HG03432 (cell line): ENCODE measurements around the gene ARHGEF39.

ENCODE experiments used
- ATAC-seq: cut with Tn5 transposase; IDR thresholded peaks from one replicate; pipeline ENCODE4 v1.9.1; 2021; ENCODE audit warnings: mild to moderate bottlenecking, moderate library complexity; ENCODE audit not compliant: unreplicated experiment

ARHGEF39 gene, protein sequence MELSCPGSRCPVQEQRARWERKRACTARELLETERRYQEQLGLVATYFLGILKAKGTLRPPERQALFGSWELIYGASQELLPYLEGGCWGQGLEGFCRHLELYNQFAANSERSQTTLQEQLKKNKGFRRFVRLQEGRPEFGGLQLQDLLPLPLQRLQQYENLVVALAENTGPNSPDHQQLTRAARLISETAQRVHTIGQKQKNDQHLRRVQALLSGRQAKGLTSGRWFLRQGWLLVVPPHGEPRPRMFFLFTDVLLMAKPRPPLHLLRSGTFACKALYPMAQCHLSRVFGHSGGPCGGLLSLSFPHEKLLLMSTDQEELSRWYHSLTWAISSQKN

DNA sequence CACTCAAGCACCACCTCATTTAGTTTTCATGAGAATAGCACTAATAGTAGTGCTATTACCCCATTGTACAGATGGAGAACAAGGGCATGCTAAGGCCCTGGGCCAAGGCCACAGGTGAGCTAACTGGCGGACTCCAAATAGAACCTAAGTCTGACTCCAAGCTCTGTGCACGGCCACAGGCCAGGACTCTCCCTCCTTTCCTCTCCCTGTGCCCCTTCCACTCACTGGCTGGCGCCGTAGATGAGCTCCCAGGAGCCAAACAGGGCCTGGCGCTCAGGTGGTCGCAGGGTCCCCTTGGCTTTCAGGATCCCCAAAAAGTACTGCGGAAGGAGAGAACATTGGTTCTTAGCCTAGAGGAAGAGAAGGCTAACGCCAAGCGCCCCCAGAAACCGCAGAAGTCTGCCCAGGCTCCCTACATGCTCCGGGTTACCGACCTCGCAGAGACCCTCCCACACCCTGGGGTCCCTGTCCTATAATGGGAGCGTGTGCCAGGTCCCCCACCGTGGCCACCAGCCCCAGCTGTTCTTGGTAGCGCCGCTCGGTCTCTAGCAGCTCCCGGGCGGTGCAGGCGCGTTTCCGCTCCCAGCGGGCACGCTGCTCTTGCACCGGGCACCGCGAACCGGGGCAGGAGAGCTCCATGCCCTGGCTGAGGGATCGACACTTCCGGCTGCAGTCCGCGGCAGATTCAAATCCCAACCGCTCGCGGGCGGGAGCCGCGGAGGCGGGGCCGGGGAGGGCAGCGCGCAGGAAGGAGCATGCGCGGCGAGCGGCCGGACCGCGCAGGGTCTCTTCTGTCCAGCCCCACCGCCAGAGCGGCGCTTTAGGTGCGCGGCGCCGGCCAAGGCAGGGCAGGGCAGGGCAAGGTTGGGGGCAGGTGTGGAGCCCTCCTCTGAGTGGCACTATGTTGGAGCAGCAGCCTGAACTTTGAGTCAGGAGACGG, at the start of gene ARHGEF39:
Gene ARHGEF39, minus strand, starts transcription at position 665 of the 940 bp plus-strand sequence. Its CDS starts 26 bp downstream, at position 639.
- ATAC-seq: peak; percentile 86

- no peak for ATAC-seq
Observed at GRCh38 chr9:35714123-35714522, 49.1 kb upstream of the ARHGEF39 start.

DNA sequence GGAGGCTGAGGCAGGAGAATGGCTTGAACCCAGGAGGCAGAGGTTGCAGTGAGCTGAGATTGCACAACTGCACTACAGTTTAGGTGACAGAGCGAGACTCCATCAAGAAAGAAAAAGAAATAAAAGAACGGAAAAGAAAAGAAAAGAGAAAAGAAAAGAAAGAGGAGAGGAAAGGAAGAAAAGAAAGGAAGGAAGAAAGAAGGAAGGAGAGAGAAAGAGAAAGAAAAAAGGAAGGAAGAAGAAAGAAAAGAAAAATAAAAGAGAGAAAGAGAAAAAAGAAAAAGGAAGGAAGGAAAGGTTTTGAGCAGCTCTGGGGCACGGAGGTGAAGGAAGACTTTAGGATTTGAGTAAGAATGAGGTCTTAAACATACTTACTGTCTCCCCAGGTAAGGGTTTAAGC, 48.6 kb upstream of the ARHGEF39 start:
- ATAC-seq: no peak

DNA sequence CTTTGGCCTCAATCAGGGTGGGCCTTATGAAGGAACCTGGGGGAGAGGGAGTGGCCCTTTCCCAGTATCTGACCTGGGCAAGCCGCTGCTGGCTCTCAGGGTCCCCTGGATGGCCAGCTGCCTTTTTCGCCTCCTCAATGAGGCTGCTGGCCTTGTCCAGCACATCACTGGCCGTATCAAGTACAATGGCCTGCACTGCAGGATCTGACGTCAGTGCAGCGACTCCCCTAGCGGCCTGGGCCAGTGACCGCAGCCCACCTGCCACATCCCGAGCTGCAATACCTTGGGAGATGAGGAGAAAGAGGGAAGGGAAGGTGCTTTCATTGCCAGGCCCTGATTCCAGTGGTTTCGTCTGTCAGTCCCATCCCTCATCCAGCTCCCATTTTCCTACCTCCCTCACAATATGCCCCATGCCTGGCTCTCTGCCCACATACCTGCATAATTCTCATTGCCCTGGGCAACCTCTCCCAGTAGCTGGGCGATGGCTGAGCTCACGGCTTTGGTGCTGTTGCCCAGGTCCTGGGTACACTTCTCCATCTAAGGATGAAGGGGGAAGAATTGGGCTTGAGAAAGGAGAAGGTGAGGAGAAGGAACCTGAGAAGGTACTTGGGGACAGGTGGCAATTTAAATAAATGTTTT, 47.9 kb upstream of the ARHGEF39 start:
- no peak for ATAC-seq

DNA sequence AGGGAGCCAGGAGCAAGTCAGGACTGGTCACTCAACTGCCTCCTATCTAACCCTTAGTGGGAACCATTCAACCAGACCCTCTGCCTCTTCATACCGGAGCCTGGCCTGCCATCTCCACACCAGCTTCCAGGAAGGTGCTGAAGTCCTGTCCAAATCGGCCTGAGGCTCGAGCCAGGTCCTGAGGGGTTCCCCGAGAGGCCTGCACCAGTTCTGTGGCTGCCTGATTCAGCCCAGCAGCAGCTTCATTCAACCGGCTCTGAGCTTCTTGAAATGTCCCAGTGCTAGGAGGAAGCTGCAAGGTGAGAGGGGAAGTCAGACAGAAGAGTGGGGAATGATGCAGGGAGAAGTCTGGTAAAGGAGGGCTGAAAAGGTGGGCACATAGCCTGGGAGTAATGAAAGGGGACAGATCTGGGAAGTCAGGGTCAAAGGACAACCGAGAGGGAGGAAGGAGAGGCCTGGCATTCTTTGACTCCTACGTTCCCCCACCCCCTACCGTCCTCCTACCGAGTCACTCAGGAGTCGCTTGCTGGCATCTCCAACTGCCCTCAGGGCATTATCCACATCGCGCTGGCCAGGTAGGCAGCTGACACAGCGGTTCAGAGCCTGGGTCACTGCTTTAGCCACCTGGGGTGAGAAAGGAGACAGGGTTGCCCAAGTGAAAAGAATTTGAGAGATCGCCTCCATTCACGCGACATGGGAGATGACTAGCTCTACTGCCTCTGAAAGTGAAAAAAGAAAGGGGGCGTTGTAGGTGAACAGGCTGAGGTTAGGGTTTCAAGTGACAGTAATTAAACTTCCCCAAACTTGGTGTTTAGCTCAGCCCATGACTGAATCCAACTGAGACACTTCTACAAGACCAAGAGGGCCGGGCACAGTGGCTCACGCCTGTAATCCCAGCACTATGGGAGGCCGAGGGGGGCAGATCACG, 46.8 kb upstream of the ARHGEF39 start:
- ATAC-seq: no peak

GRCh38 chr9:35710818-35711500, 46.0 kb upstream of the ARHGEF39 start:
- no peak for ATAC-seq

DNA sequence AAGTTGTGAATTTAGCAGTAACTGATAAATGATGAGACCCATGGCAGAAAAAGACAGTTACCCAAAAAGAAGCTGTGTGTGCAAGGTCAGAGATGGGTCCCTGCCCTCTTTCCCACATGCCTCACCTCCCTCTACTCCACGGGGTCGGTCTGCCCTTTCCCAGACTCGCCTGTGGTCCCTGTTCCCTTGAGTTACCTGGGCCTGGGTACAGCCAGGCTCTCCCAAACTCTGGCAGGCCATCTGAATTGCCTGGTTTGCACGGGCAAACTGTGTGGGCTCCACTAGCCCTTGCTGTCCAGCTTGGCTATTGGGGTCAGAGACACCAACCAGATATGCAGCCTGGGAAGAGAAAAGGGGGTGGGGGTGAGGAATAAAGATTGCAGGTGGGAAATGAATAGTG, 43.2 kb upstream of the ARHGEF39 start:
- ATAC-seq: no peak

DNA sequence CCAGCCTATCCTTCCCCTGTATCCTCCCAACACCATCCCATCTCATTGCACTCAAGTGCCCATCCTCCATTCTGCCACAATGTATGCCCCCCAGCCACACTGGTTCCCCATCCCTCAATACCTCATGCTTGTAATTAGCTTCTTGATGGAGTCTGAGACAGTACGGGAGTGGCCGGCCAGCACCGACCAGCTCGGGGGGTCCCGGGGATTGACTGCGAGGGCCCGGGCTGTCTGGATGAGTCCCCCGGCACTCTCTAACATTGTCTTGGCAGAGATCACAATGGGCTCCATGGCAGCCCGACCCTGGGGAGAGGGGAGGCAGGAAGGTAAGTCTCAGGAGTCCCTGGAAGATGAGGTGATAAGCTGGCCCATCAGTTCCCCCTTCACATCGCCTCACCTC, 42.0 kb upstream of the ARHGEF39 start:
- ATAC-seq: no peak

GRCh38 chr9:35705836-35706430, 40.9 kb upstream of the ARHGEF39 start:
- ATAC-seq: no peak

DNA sequence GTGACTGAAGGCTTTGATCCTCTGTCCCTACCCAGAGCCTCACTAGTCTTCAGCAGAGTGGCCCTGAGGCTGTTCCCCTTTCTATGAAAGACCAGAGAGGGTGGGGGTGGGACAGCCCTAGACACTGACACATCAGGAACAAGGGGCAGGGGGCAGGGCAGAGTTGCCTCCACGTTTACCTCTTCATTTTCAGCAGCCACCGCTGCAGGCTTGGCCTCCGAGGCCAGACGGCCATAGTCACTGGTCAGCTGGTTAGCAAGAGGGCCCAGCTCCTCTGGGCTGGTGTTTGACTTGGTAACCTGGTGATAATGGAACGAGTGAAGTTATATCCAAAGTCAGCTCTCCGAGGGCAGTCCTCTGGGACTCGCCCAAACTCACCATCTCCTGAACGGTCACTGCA, 40.4 kb upstream of the ARHGEF39 start:
- ATAC-seq: no peak

- ATAC-seq: no peak
Observed at GRCh38 chr9:35703906-35704672, 39.1 kb upstream of the ARHGEF39 start.

DNA sequence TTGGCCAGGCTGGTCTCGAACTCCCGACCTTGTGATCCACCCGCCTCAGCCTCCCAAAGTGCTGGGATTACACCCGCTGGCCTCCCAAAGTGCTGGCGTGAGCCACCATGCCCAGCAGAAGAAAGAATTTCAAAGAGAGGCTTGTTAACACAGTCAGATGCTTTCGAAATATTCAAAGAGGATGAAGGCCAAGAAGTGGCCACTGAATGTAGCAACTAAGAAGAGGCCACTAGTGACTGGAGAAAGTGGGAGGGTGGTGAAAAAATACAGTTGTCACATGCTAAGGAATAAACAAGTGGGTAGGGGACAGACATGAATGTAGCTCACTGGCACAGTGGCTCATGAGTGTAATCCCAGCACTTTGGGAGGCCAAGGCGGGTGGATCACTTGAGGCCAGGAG, 37.7 kb upstream of the ARHGEF39 start:
- ATAC-seq: no peak

DNA sequence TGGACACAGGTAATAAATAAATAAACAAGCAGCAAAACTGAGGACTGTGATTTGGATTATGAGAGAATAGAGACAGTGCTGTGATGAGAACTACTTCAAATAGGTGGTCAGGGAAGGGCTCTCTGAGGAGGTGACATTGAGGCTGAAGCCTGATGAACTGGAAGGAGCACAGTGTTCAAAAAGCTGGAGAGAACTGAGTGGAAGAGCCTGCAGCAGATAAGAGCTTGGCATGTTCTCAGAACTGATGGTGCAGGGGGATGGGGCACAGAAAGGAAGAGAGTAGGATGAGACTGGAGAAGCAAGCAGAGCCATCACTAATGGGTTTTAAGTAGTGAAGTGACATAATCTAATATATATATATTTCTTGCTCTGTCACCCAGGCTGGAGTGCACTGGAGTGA, 35.9 kb upstream of the ARHGEF39 start:
- no peak for ATAC-seq

DNA sequence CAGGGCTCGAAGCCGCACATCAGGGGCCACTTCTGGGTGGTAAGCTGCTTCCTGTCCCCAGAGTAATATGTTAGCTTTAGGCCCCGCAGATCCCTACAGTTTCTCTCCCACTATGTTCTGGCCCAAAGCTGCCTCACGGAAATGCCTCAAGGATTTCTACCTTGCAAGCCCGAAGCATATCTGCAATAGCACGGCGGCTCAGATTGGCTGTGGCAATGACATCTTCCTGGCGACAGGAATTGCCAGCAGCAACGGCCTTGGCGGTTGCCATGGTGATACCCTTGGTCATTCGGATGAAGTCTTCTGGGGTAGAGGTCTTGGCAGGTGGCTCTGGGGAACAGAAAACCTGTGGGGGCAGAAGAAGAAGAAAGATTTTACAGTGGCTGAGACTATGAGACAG, 35.0 kb upstream of the ARHGEF39 start:
- ATAC-seq: no peak

- ATAC-seq: no peak
Observed at GRCh38 chr9:35698231-35698630, 33.2 kb upstream of the ARHGEF39 start.

DNA sequence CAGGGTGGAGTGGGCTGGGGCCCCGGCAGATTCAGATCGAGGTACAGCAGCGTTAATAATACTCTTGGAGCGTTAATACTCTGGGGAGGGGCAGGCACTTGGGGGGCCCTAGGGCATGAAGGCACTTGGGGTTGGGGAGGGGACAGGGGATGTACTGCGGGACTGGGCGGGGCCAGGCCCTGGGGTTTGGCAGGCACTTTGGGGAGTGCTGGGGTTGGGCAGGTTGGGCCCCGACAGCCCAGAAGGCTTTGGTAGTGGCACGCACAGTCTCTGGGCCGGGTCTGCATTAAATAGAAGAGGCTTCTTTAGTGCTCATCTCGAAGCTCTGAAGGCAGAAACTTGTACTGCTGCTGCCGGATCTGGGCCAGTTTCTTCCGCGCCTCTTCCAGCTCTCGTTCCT, 32.5 kb upstream of the ARHGEF39 start:
- no peak for ATAC-seq

- peak; percentile 71 for ATAC-seq
Observed at GRCh38 chr9:35696520-35697215, 31.7 kb upstream of the ARHGEF39 start.

DNA sequence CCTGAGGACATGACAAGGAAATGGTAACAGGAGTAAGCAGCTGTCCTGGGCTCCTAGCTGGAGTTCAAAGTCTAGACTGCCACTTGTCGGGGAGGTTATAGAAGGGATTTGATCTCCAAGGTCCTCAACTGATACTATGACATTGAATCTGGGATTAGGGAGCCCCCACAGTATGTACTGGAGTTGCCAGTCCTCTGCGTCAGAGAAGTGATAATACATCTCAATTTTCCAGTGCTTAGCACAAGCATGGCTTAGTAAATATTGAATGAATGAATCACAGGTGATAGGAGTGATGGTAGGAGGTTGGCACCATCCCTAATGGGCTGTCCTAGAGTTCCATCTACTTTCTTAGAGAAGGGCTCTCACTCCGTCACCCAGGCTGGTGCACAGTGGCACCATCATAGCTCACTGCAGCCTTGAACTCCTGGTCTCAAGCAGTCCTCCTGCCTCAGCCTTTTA, 31.0 kb upstream of the ARHGEF39 start:
- ATAC-seq: no peak
